B cell (primary cell): ENCODE measurements around the gene VEGFB. TPM values are rescaled to one million over a fixed set of nuclear protein-coding genes. Genes with fewer than 3 reads are reported as not detected.

ENCODE experiments used
- ATAC-seq: fragments of 200-7000 bp; cut with Tn5 transposase; one replicate; pipeline ENCODE4 v1.10.0; 2021; ENCODE audit warnings: low read depth, mild to moderate bottlenecking, moderate number of reproducible peaks, moderate library complexity
- CTCF ChIA-PET: fragments of 350-600 bp; sonication (Branson Sonifier 250); formaldehyde crosslinking; loops from one replicate; lab custom pipeline; 2021; ENCODE audit warnings: antibody characterized with exemption, inconsistent platforms; lab: Charles Lee
- POLR2A ChIA-PET: fragments of 350-600 bp; sonication (Branson Sonifier 250); formaldehyde crosslinking; loops from one replicate; lab custom pipeline; 2021; ENCODE audit warnings: antibody characterized with exemption; lab: Charles Lee
- DNase-seq: peaks from one replicate; pipeline ENCODE4 v3.0.0; 2013
- H2AFZ ChIP-seq: 2 replicates; pipeline ENCODE4 v1.6.1; 2012; ENCODE audit warnings: mild to moderate bottlenecking, low read depth, low read length; ENCODE audit not compliant: insufficient read depth, poor library complexity, severe bottlenecking
- H3K27ac ChIP-seq, 2 donors: 1 replicate in 1 of 2; 2 replicates in 1 of 2; pipeline ENCODE4 v1.5.1; 2012 to 2013; ENCODE audit warnings: low read length in 2 of 2, mild to moderate bottlenecking in 2 of 2, moderate library complexity in 1 of 2
- H3K27me3 ChIP-seq, 4 experiments: fragments of 200-600 bp in 1 of 4; sonication (generic) in 1 of 4; replicated peaks in 1 of 4; 1 replicate in 2 of 4; 2 replicates in 2 of 4; pipeline versions ENCODE4 v1.6.1 to v1.7.0; 2013 to 2016; ENCODE audit warnings: low read length in 3 of 4, mild to moderate bottlenecking in 2 of 4, mixed read lengths in 1 of 4, moderate library complexity in 1 of 4; ENCODE audit not compliant: insufficient read depth in 4 of 4, control insufficient read depth in 3 of 4; ENCODE audit errors: control extremely low read depth in 1 of 4
- H3K36me3 ChIP-seq, 2 experiments: replicated peaks in 1 of 2; 1 replicate in 1 of 2; 2 replicates in 1 of 2; pipeline versions ENCODE4 v1.6.1 to v1.7.1; 2013; ENCODE audit warnings: low read length in 1 of 2; ENCODE audit not compliant: insufficient read depth in 2 of 2, control insufficient read depth in 1 of 2; ENCODE audit errors: control extremely low read depth in 1 of 2, extremely low read depth in 1 of 2
- H3K4me1 ChIP-seq, 2 donors: fragments of 200-600 bp in 1 of 2; sonication (generic) in 1 of 2; 1 replicate in 1 of 2; 2 replicates in 1 of 2; pipeline versions ENCODE4 v1.5.1 to v1.6.1; 2013 to 2017; ENCODE audit warnings: low read length in 2 of 2; ENCODE audit not compliant: control insufficient read depth in 2 of 2, insufficient read depth in 2 of 2
- H3K4me2 ChIP-seq: replicated peaks from 2 replicates; pipeline ENCODE3; 2012; ENCODE audit warnings: mild to moderate bottlenecking, low read depth, low read length; ENCODE audit not compliant: poor library complexity, severe bottlenecking
- H3K4me3 ChIP-seq, 5 experiments: fragments of 200-600 bp in 1 of 5; sonication (generic) in 1 of 5; 1 replicate in 3 of 5; 2 replicates in 2 of 5; pipeline versions ENCODE4 v1.5.1 to v1.7.0; 2011 to 2016; ENCODE audit warnings: low read length in 4 of 5, mild to moderate bottlenecking in 4 of 5, low read depth in 2 of 5, control low read depth in 1 of 5, moderate library complexity in 1 of 5; ENCODE audit not compliant: insufficient read depth in 1 of 5; ENCODE audit errors: control extremely low read depth in 1 of 5, extremely low read depth in 1 of 5
- H3K79me2 ChIP-seq: fragments of 200-600 bp; sonication (generic); one replicate; pipeline ENCODE4 v1.6.0; 2016; ENCODE audit warnings: low read length; ENCODE audit not compliant: control insufficient read depth, insufficient read depth
- H3K9ac ChIP-seq: fragments of 200-600 bp; sonication (generic); 2 replicates; pipeline ENCODE4 v1.6.1; 2017; ENCODE audit warnings: mild to moderate bottlenecking, low read length, moderate library complexity
- H3K9me3 ChIP-seq, 3 donors: one replicate each; pipeline versions ENCODE4 v1.6.1 to v1.7.1; 2013; ENCODE audit warnings: low read length in 2 of 3; ENCODE audit not compliant: control insufficient read depth in 2 of 3, insufficient read depth in 1 of 3; ENCODE audit errors: control extremely low read depth in 1 of 3
- H4K20me1 ChIP-seq: 2 replicates; pipeline ENCODE4 v1.6.0; 2012; ENCODE audit warnings: mild to moderate bottlenecking, low read length; ENCODE audit not compliant: insufficient read depth, control insufficient read depth, poor library complexity, severe bottlenecking
- H3K27ac Mint-ChIP-seq: one replicate; pipeline ENCODE4 v1.8.0; 2021; ENCODE audit warnings: mixed read lengths
- H3K27me3 Mint-ChIP-seq: one replicate; pipeline ENCODE4 v1.8.0; 2021; ENCODE audit warnings: mixed read lengths
- H3K4me1 Mint-ChIP-seq: one replicate; pipeline ENCODE4 v1.8.0; 2021; ENCODE audit warnings: mixed read lengths
- H3K4me3 Mint-ChIP-seq: one replicate; pipeline ENCODE4 v1.8.0; 2021; ENCODE audit warnings: mixed read lengths
- H3K9me3 Mint-ChIP-seq: one replicate; pipeline ENCODE4 v1.8.0; 2022; ENCODE audit warnings: mixed read lengths; ENCODE audit not compliant: insufficient read depth
- CTCF ChIP-seq: fragments of 200-600 bp; IDR thresholded peaks from one replicate; pipeline ENCODE4 v1.8.0; 2022; ENCODE audit warnings: antibody characterized with exemption, mild to moderate bottlenecking
- EZH2 ChIP-seq: IDR thresholded peaks from 2 replicates; pipeline ENCODE4 v1.6.1; 2012; ENCODE audit warnings: borderline replicate concordance, low read depth, mild to moderate bottlenecking, moderate library complexity, low read length; ENCODE audit not compliant: insufficient read depth, poor library complexity, severe bottlenecking
- WGBS: methylation state at CpG from one replicate; pipeline ENCODE4 v1.1.5; 2013; ENCODE audit warnings: missing lambda C conversion rate; ENCODE audit not compliant: insufficient coverage; 5-methylcytosine and 5-hydroxymethylcytosine counted together
- intact Hi-C: fragments of 100-400 bp; cut with micrococcal nuclease; formaldehyde crosslinking; loops from one replicate; pipeline ENCODE4 v1.10.0; 2022
- polyA plus RNA-seq: library from polyadenylated mRNA; depleted of rRNA; stranded (reverse); fragments of >200 nt; gene quantifications from 2 replicates; pipeline ENCODE4 v1.2.3, GENCODE V29; 2012
- total RNA-seq, 2 donors: library from RNA; stranded (reverse); fragments of 120-200 nt in 1 of 2; gene quantifications; 1 replicate in 1 of 2; 2 replicates in 1 of 2; pipeline versions ENCODE4 v1.2.3 to v1.2.4, GENCODE V29; 2013 to 2022

The VEGFB gene
- total and polyA plus RNA-seq, 2 donors (not counting 1 experiment from before 2014, with no cell fraction given), result 56.4 to 152 TPM

- intact Hi-C loops, result no loop called here
- ChIA-PET POLR2A (interaction anchor here (0.7 to 1.2 kb wide), 5 partner anchors 10 to 48 kb away, joined by 3 to 6 read pairs (median 3); partner anchors contain the start of genes BAD and GPR137), CTCF (interaction anchor here (0.7 to 10.4 kb wide), 12 partner anchors 11 to 103 kb away, joined by 3 to 141 read pairs (median 6); partner anchors contain the start of genes CATSPERZ, FERMT3, FKBP2 and NUDT22)
- Histone ChIP-seq H3K9ac (peak overlapping the region; percentile 76), H3K4me1 (peaks cover 17 to 30% of the 10 kb centered on the region in 2 donors), H3K36me3 (no peaks in the 10 kb centered on the region), H3K27ac (no peak overlapping the region), H4K20me1 (no peaks in the 10 kb centered on the region), H3K27me3 (no peaks in the 10 kb centered on the region), H3K4me2 (peak overlapping the region; percentile 90), H2AFZ (peak overlapping the region; percentile 82), H3K79me2 (peaks cover 4% of the 10 kb centered on the region), H3K4me3 (peak overlapping the region; percentile 39 to 87 (median 63)), H3K9me3 (no peaks in the 10 kb centered on the region)
- Mint-ChIP-seq H3K9me3 (no peaks in the 10 kb centered on the region), H3K27me3 (no peaks in the 10 kb centered on the region), H3K27ac (peak overlapping the region; percentile 76), H3K4me3 (peak overlapping the region; percentile 88), H3K4me1 (peaks cover 22% of the 10 kb centered on the region)
- DNase-seq, result peak; percentile 63
- no peak for ATAC-seq
- WGBS, result 2% methylated on average over 14 of the region's 23 CpGs
- TF ChIP-seq CTCF (peak; percentile 39), EZH2 (no peak)
Measured at GRCh38 chr11:64252003-64252872, 17.9 kb downstream of the VEGFB start.

GRCh38 chr11:64253043-64253442, 18.7 kb downstream of the VEGFB start:
- Histone ChIP-seq H3K9me3 (no peaks in the 10 kb centered on the region), H3K4me2 (peak overlapping the region; percentile 90), H3K4me1 (peaks cover 17 to 23% of the 10 kb centered on the region in 2 donors), H4K20me1 (no peaks in the 10 kb centered on the region), H3K79me2 (peaks cover 4% of the 10 kb centered on the region), H3K27me3 (no peaks in the 10 kb centered on the region), H3K4me3 (no peak overlapping the region), H2AFZ (no peak overlapping the region), H3K9ac (no peak overlapping the region), H3K27ac (no peak overlapping the region), H3K36me3 (no peaks in the 10 kb centered on the region)
- no peak for DNase-seq
- intact Hi-C loops, result no loop called here
- WGBS, result 91% methylated on average over 8 of the region's 8 CpGs
- peaks cover 18% of the 10 kb centered on the region for H3K4me1 Mint-ChIP-seq
- ATAC-seq, result no peak
- ChIA-PET CTCF (interaction anchor here (3.8 to 10.4 kb wide), 3 partner anchors 16 to 49 kb away, joined by 25 to 141 read pairs (median 51); partner anchors contain the start of genes CATSPERZ and FERMT3), POLR2A (no interaction called here)
- H3K27ac Mint-ChIP-seq, result no peak overlapping the region
- peak overlapping the region; percentile 41 for H3K4me3 Mint-ChIP-seq
- no peaks in the 10 kb centered on the region for H3K9me3 Mint-ChIP-seq
- H3K27me3 Mint-ChIP-seq, result no peaks in the 10 kb centered on the region
- TF ChIP-seq EZH2 (no peak), CTCF (no peak)
